Skin epidermis (tissue), 12 donors: ENCODE data around the gene LIPH.
A peak's percentile ranks its signal among the peaks of the same experiment; 100 is the strongest.
"Not testable (repeated sequence)": the region's sequence is repeated elsewhere in the genome, so short reads cannot be mapped to it uniquely, and the experiment has no call there.

Experiments
- H3K27ac ChIP-seq, 21 experiments: fragments of 200-600 bp; sonication (generic) in 11 of 21; one replicate each; pipeline ENCODE4 v1.5.0; 2020; ENCODE audit warnings: mild to moderate bottlenecking in 3 of 21, inconsistent platforms in 2 of 21, moderate library complexity in 2 of 21
- H3K4me3 ChIP-seq, 7 experiments: fragments of 200-600 bp; sonication (generic) in 2 of 7; one replicate each; pipeline ENCODE4 v1.5.0; 2020; ENCODE audit warnings: inconsistent platforms in 2 of 7, mild to moderate bottlenecking in 2 of 7, moderate library complexity in 1 of 7

LIPH gene

GRCh38 chr3:185498503-185499396 is 53.6 kb downstream of the LIPH start, which contains the start of gene TMEM41A:
Gene TMEM41A (minus strand): TSS chr3:185499035. CDS start chr3:185498961, 74 bp downstream.
- H3K27ac ChIP-seq = peak within 1 kb of the TSS in 20 of 21 experiments; percentile 61 to 95 (median 84)
- peak within 1 kb of the TSS; percentile 63 to 93 (median 81) for H3K4me3 ChIP-seq

- H3K4me3 ChIP-seq = no peak overlapping the region
- H3K27ac ChIP-seq = no peak overlapping the region
Observed at GRCh38 chr3:185490241-185490640, 62.1 kb downstream of the LIPH start.

GRCh38 chr3:185489462-185489861 is 62.9 kb downstream of the LIPH start:
- no peak overlapping the region for H3K27ac ChIP-seq
- H3K4me3 ChIP-seq = no peak overlapping the region

GRCh38 chr3:185488465-185488864 is 63.9 kb downstream of the LIPH start:
- Histone ChIP-seq H3K27ac (no peak overlapping the region), H3K4me3 (no peak overlapping the region)

- Histone ChIP-seq H3K27ac (no peak overlapping the region), H3K4me3 (no peak overlapping the region)
Observed at GRCh38 chr3:185486394-185486793, 66.0 kb downstream of the LIPH start.

- no peak overlapping the region for H3K4me3 ChIP-seq
- no peak overlapping the region for H3K27ac ChIP-seq
Observed at GRCh38 chr3:185484296-185484695, 68.1 kb downstream of the LIPH start.

GRCh38 chr3:185479373-185479945 is 72.9 kb downstream of the LIPH start:
- Histone ChIP-seq H3K4me3 (no peak overlapping the region), H3K27ac (no peak overlapping the region)

- H3K27ac ChIP-seq = no peak overlapping the region
- no peak overlapping the region for H3K4me3 ChIP-seq
Observed at GRCh38 chr3:185477316-185477715, 75.1 kb downstream of the LIPH start.

- H3K27ac ChIP-seq, H3K4me3 ChIP-seq: not testable (repeated sequence)
Observed at GRCh38 chr3:185474922-185475321, 77.5 kb downstream of the LIPH start.

- no peak overlapping the region for H3K4me3 ChIP-seq
- H3K27ac ChIP-seq = no peak overlapping the region
Observed at GRCh38 chr3:185473290-185473815, 79.0 kb downstream of the LIPH start.

GRCh38 chr3:185470323-185470722 is 82.1 kb downstream of the LIPH start:
- Histone ChIP-seq H3K27ac (no peak overlapping the region), H3K4me3 (no peak overlapping the region)

GRCh38 chr3:185469542-185469941 is 82.8 kb downstream of the LIPH start:
- Histone ChIP-seq H3K4me3 (no peak overlapping the region), H3K27ac (no peak overlapping the region)

GRCh38 chr3:185466123-185466522 is 86.3 kb downstream of the LIPH start:
- not testable (repeated sequence) for H3K4me3 ChIP-seq, H3K27ac ChIP-seq

- no peak overlapping the region for H3K27ac ChIP-seq
- no peak overlapping the region for H3K4me3 ChIP-seq
Observed at GRCh38 chr3:185465471-185465870, 86.9 kb downstream of the LIPH start.

GRCh38 chr3:185460719-185461350 is 91.6 kb downstream of the LIPH start:
- no peak overlapping the region for H3K27ac ChIP-seq
- H3K4me3 ChIP-seq = no peak overlapping the region

GRCh38 chr3:185460309-185460708 is 92.1 kb downstream of the LIPH start:
- Histone ChIP-seq H3K4me3 (no peak overlapping the region), H3K27ac (no peak overlapping the region)

- no peak overlapping the region for H3K27ac ChIP-seq
- no peak overlapping the region for H3K4me3 ChIP-seq
Observed at GRCh38 chr3:185457376-185457775, 95.0 kb downstream of the LIPH start.
